D341Med (cell line): ENCODE results near the gene CD81.

Source experiments
- DNase-seq: peaks from one replicate; pipeline ENCODE4 v3.0.0; 2012; ENCODE audit warnings: low spot score

Gene CD81

DNA sequence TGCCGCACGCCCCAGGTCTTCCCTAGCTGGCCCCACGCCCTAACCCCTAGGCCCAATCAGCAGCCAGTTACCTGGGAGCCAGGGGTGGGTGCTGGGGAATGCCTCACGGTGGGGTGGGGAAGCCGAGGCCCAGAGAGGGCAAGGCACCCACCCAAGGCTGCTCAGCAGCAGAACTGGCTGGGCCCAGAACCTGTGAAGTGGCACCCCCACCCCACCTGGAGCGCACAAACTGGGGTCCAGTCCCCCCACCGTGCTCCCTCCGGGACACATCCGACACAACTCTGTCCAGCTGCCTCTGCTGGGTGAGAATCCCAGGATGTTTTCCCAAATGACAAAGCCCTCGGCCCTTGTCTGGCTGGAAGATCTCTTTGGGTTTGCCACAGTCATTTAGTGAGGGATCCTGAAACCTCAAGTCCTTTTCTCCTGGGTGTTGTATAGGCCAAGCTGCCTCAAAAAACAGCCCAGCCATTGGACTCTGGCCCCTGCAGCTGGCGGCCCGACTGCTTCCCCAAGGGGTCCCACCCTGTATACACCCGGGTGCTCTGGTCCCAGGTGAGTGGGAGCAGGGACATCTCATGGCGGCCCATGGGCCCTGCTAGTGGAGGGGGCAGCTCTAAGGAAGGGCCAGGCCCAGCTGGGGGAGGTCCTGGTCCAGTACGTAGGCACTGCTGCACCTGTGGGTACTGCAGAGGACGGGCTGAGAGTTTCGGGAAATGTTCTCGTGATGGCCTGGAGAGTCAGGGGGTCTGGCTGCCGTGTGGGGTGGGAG lies 44.3 kb downstream of the CD81 start:
- DNase-seq = no peak

DNA sequence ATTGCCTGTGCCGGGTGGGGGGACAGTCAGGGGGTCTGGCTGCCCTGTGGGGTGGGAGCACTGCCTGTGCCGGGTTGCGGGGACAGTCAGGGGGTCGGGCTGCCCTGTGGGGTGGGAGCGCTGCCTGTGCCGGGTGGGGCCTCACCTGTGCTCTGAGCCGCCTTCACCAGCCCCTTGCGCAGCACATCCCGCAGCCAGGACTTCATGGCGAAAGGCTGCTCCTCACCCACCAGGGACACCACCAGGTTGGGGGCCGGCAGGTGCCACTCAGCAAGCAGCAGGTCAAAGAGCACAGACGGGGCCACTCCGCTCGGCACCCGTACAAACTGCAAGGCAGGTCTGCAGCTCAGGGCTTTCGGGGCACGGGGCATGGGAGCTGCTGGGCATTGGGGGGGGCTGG lies 44.9 kb downstream of the CD81 start:
- DNase-seq = no peak

DNA sequence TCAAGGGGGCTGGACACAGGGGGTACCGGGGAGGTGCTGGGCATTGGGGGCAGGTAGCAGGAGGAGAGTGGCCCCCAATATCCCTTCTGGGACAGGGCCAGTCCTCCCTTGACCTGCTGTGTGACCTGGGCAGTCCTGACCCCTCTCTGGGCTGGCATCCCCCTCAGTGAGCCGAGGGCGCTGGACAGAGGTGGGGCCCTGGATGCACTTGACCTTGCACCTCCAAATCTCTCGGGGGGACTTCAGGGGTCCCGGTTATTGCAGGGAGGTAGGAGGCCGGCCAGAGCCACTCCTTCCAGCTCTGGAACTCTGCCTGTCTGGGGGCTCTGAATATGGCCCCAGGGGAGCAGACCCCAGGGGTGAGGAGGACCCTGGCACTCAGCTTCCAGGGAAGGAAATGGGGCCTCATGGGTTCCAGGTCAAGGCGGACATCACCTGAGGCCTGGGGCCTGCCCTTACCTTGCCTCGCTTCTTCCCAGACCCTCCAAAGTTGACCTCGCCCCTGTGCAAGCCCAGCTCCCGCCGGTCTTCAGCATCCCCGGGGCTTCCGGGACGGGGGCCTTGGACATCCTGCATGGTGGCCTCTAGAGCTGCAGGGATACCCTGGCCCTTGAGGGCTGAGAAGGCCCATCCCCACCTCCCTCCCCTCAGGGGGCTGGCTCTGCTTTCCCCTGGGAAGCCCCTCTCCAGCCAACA lies 45.5 kb downstream of the CD81 start:
- DNase-seq = no peak

DNA sequence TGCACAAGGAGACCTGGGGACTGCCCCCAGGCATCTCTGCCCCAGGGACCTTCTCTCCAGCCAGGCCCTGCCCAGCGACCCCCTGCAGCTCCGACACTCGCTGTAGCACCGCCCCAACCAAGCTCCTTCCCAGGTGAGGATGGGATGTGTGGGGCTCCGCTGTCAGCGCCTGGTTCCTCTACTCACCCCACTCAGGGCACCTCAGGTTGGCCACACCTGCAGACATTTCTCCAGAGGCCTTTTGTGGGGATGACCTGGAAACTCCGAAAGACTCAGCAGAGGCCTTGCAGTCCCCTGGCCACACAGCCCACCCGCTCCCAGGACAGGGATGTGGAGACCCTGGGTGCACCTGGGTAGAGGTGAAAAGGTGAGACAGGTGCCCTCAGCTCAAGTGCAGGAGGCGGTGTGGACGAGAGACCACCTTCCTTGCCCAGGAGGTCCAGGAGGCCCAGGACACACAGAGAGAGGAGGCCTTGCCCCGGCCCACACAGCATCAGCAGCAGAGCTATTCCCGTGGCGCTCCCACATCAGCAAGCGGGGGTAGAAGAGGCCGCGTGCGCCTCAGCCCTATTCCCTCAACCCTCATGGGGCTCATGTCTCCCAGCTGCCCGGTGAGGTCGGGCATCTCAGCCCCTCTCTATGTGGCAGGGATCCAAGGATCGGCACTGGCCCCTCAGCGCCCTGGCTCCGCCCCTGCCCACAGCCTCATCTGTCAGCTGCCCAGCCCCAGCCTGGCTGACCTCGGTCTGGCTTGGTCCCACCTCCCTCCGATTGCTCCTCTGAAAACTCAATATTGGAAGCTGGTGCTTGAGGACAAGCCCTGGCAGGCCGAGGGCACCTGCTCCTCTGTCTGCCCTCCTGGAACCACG lies 46.3 kb downstream of the CD81 start:
- no peak for DNase-seq

GRCh38 chr11:2424811-2425495 lies 47.8 kb downstream of the CD81 start:
- DNase-seq = no peak

- DNase-seq = no peak
Observed at GRCh38 chr11:2425506-2425905, 48.4 kb downstream of the CD81 start.

DNA sequence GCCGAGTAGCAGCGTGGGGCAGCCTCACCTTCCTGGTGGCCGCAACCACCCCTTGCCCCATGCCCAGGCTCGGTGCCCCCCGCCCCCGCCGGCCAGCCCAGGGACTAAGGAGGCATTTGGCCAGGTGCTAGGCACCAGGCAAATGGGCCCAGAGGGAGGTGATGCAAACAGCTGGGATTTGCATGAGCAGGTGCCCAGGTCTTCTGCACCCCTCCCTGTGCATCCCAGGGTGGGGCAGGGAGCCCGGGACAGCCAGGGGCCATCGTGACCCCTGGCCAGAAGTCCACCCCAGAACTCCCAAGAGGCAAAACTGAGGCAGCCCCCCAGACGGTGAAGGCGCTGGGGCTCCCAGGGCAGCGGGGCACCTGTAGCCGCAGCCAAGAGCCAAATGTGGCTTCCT lies 49.1 kb downstream of the CD81 start:
- DNase-seq = no peak

GRCh38 chr11:2426826-2427521 lies 49.9 kb downstream of the CD81 start:
- no peak for DNase-seq

- no peak for DNase-seq
Observed at GRCh38 chr11:2427721-2428321, 50.7 kb downstream of the CD81 start.

GRCh38 chr11:2428322-2428795 lies 51.2 kb downstream of the CD81 start:
- peak; percentile 74 for DNase-seq

DNA sequence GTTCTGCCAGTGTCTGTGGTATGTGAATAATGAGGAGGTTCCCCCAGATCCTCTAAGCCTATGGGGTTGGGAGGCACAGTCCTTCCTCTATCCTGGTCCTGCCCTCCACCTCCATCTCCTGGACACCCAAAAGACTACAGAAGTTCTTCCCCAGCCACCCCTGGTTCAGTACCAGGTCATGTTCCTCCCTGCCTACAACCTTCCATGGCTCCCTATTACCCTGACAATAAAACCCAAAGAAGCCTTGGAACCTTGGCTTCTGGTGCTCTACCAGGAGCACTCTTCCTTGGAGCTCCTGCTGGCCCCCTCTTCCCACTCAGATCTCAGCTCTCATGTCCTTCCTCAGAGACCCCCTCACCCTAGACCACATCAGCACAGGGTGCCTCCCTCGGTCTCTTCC lies 54.3 kb downstream of the CD81 start:
- DNase-seq = no peak

DNA sequence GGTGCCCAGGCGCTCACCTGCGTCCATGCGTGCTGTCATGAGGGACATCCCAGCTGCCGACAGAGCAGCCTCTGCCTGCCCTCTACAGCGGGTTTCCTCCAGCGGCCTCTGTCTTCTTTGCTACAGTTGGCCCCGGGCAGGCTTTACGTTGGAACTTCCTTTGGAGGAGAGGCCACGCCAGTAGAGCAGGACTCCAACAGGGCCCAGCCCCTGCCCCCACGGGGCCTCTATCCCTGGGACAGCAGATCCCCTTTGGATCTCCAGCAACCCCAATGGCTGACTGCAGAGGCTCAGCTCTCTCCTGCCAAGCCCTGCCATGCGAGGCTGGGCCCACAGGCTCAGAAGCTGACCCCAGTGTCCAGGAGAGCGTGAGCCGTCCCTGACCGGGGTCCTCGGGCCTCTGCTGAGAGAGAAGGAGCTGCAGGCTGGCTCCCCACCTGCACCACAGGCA lies 55.1 kb downstream of the CD81 start:
- DNase-seq = no peak

GRCh38 chr11:2432628-2433071 lies 55.5 kb downstream of the CD81 start:
- no peak for DNase-seq

DNA sequence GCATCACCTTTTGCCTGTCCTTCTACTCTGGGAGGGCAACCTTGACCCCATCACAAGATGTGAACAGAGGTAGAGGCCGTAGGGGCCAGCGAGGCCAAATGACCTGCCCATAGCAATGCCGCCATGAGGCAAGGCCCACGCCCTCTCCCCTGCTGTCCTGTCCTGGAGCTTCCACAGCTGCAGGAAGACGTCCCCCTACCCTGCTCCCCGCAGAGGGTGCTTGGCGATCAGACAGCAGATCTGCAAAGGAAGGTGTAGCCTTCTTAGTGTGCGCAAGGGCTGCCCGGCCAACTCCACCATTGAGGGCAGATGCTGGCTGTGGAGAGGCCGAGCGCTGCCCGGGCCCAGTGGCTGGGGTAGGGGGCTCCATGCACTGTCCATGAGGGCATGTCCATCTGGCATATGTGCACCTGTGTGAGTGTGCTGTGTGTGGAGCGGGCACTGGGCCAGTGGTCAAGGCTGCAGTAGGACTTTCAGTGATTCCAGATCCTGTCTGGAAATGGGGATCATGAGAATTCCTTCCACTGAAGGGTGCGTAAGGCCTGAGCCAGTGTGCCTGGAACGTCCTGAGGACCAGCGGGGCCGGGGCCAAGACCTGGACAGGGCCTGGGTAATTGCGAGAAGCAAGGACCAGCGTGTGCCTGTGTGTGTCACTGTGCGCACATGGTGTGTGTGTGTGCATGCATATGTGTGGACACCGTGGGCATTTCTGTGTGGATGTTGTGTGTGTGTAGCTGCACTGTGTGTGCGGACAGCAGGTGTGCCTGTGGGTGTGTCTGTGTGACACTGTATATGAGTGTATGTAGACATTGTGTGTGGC lies 56.2 kb downstream of the CD81 start:
- no peak for DNase-seq

DNA sequence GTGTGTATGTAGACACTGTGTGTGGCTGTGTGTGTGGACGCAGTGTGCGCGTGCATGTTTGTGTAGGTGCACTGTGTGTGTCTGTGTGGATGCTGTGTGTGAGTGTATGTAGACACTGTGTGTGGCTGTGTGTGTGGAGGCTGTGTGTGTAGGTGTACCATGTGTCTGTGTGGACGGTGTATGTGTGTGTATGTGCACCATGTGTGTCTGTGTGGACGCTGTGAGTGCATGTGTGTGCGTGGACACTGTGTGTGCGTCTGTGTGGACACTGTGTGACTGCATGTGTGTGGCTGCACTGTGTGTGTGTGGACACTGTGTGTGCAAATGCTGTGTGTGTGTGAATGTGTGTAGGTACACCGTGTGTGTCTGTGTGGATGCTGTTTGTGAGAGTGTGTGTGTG lies 56.9 kb downstream of the CD81 start:
- DNase-seq = no peak

DNA sequence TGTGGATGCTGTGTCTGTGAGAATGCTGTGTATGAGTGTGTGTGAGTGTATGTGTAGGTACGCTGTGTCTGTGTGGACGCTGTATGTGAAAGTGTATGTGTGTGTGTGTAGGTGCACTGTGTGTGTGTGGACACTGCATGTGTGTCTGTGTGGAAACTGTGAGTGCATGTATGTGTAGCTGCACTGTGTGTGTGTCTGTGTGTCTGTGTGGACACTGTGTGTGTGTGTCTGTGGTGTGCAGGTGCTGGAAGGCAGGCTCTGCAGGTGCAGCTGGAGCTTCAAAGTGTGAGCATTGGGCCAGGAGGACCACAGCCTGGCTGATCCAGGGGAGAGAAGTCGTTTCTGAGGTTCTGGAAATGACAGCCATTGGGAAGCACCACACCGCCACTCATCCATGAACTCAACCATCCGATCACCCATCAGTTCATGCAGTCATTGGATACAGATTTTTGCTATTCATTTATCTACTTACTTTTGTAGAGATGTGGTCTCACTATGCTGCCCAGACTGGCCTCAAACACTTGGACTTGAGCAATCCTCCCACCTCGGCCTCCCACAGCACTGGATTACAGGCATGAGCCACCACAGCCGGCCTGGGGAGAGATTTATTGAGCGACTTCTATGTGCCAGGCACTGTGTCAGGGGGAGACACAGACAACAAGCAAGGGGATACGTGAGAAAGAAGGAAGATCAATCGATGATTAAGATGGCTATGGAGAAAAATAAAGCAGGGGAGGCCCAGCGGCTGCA lies 57.6 kb downstream of the CD81 start:
- DNase-seq = no peak

- no peak for DNase-seq
Observed at GRCh38 chr11:2435288-2436012, 58.3 kb downstream of the CD81 start.

DNA sequence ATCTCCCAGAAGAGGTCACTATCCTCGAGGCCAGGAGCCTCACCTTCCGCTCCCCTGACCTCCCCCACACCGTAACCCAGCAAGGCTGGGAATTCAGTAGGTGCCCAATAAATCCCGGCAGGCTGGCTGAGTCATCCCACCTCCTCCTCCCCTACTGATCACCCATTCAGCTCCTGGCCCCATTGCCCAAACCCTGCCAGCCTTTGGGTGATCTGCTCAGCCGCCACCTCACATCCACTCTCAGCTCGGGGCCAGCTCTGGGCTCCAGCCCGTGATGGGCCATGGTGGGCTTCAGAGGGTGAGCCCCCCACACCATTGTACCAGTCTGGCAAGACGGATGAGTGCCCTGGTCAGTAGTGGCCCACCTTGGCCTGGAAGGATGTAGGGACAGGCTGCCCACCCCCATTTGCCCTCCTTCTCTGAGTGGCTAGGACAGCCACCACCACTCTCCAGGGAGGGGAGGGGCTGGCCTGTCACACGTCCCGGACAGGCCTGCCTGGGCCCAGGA lies 59.0 kb downstream of the CD81 start:
- no peak for DNase-seq
